NK-92 (cell line): Measurements from ENCODE around the gene PBX1.
"Not testable (repeated sequence)": the region's sequence is repeated elsewhere in the genome, so short reads cannot be mapped to it uniquely, and the experiment has no call there.

Source experiments
- DNase-seq: peaks from one replicate; lab custom pipeline; 2025; ENCODE audit not compliant: unreplicated experiment; lab: John Stamatoyannopoulos, UW

Gene PBX1

DNA sequence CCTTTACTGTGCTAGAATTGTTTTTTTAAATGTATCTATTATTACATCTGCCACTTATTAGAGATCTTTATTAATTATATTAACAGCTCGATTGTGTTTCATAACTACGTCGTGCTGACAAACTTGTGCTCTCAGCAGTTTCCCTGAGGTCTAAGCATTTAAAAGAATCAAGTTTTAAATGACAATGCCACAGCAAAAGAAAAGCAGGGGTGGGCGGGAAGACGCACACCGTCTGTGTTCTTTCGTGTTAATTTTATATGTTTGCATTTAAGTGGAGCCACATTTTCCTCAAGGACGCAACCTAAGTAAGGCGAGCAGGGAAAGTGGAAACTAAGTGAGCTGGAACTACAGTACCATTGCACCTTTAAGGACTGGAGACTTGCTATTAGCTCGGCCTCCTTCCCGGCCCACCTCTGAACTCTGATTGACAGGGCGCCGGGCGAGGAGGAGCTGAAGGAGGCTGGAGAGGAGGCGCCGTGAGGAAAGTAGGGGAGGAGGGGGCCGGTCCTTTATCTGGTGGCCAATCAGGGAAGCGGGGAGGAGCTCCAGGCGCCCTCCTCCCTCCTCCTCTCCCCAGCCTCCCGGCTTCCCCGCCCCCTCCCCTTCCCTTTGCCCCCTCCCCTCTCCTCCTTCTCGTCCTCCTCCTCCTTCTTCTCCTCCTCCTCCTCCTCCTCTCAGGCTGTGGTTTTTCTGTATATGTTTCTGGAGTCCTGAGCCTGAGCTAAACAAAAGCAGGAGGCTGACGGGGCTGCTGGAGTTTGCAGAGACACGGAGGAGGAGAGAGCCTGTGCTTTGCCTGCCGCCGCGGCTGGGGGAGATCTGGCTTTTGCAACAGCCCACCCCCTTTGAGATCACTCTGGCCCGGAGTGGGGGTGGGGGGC is at the start of gene PBX1:
PBX1 (plus strand) TSS at position 724 of the 881 bp plus-strand sequence.
- DNase-seq = no peak

DNA sequence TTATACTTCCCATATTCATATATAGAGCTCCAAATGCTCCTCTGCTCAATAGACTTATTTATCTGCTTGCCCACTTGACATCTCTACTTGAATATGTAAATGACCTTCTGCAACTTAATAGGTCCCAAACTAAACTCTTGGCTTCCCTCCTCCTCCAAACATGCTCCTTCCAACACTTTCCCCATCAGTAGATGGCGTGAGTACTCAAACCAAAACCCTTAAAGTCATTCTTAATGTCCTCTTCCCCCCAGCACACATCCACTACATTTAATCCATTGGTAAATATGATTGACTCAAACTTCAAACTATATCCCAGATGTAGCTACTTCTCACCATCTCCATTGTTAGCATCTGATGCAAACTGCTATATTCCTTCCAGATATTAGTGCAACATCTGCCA is 48.5 kb upstream of the PBX1 start:
- DNase-seq = no peak

DNA sequence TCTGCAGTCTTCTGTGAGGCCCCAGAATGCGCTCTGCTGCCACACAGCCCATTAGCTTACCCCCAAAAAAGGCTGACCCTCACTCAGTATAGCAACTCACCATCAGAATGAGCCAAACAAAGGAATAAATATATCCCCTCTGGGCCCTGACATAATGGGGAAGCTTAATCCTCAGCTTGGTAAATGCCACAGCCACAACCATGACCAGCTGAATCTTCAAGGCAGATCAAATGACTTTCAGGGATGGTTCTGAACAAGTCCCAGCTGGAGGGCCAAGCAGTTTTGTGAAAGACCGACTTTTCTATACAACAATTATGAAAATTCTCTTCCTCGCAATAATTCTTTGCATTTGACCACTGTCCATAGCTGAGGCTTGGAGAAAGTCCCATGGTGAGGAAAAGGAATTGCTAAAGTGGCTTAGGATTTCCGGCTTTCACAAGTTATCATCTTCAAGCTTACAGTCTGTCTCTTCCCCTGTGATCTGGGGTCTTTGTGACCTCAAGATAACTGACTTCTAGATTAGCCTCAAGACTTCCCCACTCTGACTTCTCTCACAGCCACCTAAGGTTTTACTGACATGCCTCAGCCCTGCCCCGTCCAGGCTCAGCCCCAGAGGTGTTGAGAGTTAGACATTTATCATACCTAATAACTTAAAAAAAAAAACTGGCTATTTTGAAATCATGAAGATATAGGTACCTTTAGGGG is 47.8 kb upstream of the PBX1 start:
- DNase-seq = no peak

DNA sequence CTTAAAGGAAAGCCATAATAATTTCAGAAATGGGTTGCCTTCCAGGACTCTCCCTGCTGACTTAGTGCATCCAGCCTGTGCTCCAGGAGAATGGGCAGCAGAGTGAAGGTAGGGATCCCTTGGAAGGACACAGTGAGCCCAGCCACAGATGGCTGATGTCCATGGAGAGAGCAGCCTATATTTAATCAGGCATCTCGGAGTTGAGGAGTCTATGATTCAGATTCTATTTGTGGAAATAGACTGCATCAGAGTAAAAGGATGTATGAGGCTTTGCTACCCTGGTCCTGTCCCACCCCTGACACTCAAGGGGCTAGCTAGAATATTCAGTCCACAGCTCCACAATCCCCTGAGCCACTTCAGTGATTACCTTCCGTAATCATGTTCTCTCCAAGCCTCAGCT is 43.8 kb upstream of the PBX1 start:
- no peak for DNase-seq

- no peak for DNase-seq
Observed at GRCh38 chr1:164515711-164516331, 43.2 kb upstream of the PBX1 start.

GRCh38 chr1:164516591-164516990 is 42.4 kb upstream of the PBX1 start:
- no peak for DNase-seq

DNA sequence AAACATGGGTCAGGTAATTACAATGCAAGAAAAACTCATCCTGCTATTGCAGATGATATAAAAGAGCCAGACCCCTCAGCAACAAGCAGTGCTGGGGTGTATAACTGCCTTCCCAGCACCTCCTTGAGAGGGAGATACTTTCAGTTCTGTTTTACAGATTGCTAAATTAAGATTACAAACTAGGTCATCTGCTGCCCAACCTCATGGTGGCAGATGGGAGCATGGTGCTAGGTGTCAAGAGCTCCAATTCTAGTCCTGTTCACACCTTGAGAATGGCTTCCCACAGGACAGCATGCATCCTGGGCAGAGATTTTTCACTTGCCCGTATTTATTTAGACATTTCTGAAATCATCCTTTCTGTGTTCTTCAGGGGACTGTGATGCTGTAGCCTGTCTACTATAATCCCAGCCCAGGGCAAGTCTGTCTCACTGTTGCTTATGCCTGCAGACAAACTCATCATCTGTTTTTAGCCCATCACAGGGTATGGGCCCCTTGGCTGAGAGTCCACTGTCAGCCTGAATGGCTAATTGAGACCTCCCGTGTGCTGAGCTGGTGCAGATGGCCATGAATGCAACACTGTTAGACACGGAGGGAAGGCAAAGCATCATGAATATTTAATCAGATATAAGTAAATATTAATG is 40.2 kb upstream of the PBX1 start:
- DNase-seq = no peak

GRCh38 chr1:164519426-164519825 is 39.6 kb upstream of the PBX1 start:
- DNase-seq = no peak

GRCh38 chr1:164524810-164525209 is 34.2 kb upstream of the PBX1 start:
- no peak for DNase-seq

GRCh38 chr1:164534863-164535610 is 23.9 kb upstream of the PBX1 start:
- DNase-seq = no peak

- DNase-seq = not testable (repeated sequence)
Observed at GRCh38 chr1:164552463-164552988, 6.5 kb upstream of the PBX1 start.

GRCh38 chr1:164557270-164557669 is 1.7 kb upstream of the PBX1 start:
- no peak for DNase-seq

DNA sequence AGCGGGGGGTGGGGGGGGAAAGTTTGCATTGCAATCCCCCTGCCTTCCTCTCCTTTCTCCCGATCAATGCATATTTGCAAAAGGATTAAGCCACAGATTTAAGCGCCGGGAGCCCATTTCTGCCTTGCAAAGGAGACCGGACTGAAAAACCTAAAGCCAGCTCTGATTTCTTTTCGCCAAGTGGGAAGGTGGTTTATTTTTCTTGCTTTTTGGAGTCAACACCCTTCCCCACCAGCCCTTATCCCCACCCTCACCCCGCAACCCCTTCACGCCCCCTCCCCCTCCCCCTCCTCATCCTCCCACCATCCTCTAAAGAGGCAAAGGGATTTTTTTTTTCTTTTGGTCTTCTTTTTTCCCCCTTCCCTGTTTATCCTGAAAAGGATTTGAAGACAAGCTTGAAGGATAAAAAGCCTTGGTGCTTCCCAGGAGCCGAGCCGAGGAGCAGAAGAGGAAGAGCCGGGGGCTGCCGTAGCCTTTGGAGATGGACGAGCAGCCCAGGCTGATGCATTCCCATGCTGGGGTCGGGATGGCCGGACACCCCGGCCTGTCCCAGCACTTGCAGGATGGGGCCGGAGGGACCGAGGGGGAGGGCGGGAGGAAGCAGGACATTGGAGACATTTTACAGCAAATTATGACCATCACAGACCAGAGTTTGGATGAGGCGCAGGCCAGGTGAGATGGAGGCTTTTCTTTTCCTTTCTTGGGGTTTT is 513 bp downstream of the PBX1 start:
- no peak for DNase-seq

DNA sequence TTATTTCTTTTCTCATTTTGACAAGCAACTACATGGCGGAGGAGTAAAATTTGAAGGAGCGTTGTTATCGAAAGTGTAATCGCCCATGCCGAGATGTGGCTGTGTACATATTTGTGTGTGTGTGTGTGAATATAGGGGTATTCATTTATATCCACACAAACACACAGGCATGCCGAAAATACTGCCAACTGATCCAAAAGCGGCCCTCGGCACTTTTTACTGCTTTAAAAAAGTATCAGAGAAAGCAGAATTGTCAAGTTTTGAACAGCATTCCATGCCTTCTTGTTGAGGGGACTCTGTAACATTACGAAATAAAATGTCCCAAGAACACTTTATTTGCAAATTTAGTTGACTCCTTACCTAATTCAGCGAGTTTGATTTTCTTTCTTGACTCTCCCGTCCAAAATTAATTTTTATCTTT is 1.1 kb downstream of the PBX1 start:
- no peak for DNase-seq

DNA sequence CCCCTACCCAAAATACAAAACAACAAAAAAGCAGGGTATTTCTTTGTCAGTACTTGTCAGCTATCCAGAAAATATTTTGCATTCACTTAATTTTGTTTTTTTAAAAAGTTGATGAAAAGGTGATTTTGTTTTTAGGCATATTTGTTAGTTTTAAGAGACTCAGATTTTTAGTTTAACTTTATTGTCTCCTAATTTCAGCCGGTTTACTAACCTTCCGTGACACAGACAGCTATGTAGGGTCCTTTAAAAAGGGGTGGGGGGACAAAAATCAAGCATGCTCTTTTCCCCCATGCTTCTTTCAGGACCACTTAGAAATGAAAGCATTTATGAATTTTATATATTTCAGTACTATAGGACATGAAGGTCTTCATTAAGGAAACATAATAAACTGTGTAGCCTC is 1.6 kb downstream of the PBX1 start:
- no peak for DNase-seq

- DNase-seq = no peak
Observed at GRCh38 chr1:164561007-164561406, 2.0 kb downstream of the PBX1 start.

- no peak for DNase-seq
Observed at GRCh38 chr1:164561472-164561871, 2.5 kb downstream of the PBX1 start.

DNA sequence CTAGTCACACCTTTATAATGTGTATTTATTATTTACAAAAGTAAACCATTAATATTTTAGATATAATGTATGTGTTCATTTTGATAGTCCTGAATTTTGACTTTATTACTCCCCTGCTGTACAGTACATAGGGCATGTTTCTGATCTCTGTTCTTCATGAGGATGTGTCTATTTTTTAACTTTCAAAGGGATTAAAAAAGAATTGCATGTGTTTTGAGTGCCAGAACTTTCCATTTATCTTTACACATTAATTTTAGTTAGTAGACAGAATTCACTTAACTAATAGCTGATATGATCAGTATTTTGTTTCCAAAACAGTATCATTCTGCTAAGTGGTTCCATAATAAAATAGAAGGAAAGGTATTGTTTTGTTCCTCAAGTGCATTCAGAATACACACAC is 3.1 kb downstream of the PBX1 start:
- no peak for DNase-seq

GRCh38 chr1:164562511-164562910 is 3.5 kb downstream of the PBX1 start:
- DNase-seq = no peak
